HG02885 (cell line): ENCODE results near the gene GRIN3A.

Experiments
- ATAC-seq: cut with Tn5 transposase; IDR thresholded peaks from one replicate; pipeline ENCODE4 v1.9.1; 2021; ENCODE audit warnings: mild to moderate bottlenecking; ENCODE audit not compliant: unreplicated experiment, poor library complexity

Gene GRIN3A

DNA sequence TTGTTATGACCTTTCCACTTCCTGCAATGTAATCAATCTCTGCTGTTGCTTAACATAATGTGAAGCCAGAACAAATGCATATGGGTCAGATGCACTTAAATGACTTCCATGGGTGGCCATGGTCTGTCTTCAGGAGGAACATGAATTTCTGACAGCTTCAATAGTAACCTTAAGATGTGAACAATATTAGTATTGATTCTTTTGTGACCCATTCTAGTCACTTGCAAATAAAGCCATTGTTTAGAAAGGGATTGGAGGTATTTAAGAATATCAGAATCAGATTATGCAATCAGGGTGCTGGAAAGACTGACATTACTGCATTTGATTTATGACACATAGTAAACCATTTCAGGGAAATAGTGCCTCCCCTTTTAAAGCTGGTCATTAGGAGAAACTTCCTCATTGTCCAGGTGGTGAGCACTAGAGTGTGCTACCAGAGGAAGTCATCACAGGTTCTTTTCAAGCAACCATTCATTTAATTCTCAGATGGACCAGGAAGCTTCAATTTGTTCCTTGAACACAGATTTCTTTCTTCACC, 32.1 kb downstream of the GRIN3A start:
- no peak for ATAC-seq

- ATAC-seq = peak; percentile 79
Observed at GRCh38 chr9:101705135-101705661, 33.2 kb downstream of the GRIN3A start.

DNA sequence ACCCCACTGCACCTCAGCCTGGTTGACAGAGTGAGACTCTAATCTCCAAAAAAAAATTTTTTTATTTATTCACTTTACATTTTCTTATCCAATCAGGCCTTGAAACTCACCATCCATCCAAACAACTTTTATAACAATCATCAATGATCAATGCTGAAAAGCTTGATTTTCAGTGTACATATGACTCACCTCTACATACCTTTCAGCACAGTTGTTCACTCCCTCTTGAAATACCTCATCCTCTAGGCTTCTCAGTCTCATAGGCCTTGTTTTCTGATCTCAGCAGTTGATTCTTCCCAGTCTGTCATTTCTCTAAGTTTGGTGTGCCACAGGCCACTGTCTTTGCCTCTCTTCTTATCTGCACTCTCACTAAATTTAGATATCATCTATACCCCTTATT, 36.2 kb downstream of the GRIN3A start:
- no peak for ATAC-seq

DNA sequence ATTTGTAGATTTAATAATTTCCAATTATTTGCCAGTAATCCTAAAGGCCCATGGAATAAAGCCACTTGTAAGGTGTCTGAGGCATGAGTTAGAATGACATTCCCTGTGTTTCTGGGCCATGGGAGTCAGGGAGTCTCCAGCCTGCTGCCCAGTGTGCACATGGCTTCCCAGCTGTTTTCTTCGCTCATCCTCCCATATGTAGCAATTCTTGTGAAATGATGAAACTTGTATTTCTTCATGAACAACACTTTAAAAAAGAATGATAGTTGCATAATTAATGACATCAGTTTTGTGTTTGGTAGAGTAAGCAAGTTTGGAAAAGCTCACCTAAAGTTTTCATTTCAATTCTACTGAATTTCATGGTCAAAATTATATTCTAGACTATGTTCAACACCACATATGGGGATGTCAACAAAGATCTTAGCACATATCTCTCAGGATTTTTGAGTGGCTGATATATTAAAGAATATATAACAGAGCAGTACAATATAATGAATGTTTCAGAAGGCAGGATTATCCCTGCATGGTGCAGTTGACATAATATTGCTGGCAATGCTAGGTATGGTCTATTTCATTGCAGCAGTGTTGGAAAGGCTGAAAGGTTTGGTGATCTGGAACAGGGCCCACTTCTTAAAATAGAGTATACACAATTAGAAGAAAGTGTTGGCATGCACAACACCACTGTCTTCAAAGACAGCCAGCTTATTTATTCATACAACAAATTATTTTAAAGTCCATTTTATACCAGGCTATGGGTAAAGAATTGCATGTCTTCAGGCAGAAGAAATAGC, 44.7 kb downstream of the GRIN3A start:
- no peak for ATAC-seq

DNA sequence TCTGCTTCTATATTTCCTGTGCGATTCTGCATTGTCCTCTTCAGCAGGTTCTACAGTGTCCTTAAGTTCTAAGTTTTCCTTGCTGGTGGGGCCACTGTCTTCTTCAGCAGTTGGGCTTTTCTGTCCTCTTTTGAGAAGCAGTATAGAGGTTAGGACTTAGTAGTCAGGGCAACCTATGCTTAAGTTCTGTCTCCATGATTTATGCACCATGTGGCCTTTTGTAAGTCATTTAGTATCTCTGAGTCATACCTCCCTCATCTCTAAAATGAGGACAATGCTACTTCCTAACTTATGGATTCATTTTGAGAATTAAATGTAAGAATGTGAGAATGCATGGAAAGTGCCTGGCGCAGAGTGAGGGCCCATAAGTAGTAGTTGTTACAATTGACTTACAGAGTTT, 46.8 kb downstream of the GRIN3A start:
- ATAC-seq = no peak

DNA sequence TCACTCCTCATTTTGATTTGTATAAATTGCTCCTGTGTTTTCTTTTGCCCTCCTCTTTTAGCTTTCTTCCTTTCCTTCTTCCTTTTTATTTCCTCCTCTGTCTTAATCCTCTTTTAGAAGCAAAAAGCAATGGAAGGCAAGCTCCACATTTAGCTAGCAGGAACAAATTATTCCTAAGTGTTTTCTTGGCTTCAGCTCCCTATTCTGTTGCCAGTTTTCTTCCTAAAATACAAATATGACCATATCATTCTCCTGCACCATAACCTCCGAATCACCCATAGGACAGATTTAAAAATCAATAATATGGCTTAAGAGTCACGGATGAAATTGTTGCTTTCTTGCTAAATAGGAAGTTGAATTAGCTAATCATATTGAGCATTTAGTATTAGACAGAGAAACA, 49.4 kb downstream of the GRIN3A start:
- no peak for ATAC-seq

GRCh38 chr9:101684665-101685064, 53.8 kb downstream of the GRIN3A start:
- no peak for ATAC-seq

GRCh38 chr9:101683236-101683635, 55.2 kb downstream of the GRIN3A start:
- ATAC-seq = no peak

- ATAC-seq = no peak
Observed at GRCh38 chr9:101677861-101678260, 60.6 kb downstream of the GRIN3A start.

DNA sequence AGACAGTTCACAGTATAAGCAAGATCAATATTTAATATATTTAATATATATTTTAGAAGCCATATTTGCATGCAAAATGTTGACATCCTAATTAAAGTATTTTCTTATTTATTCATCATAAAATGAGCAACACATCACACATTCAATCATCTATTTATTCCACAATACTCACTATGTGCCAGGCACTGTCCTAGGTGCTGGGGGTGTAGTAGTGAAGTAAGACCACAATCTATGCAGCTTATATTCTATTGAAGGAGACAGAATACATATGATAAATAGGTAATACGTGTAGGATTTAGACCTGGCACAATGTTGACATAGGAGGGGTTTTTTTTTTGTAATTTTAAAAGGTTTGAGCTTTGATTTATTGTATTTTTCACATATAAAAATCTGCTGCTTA, 63.1 kb downstream of the GRIN3A start:
- ATAC-seq = no peak

- ATAC-seq = no peak
Observed at GRCh38 chr9:101674165-101674564, 64.3 kb downstream of the GRIN3A start.

GRCh38 chr9:101673642-101674041, 64.8 kb downstream of the GRIN3A start:
- ATAC-seq = no peak

DNA sequence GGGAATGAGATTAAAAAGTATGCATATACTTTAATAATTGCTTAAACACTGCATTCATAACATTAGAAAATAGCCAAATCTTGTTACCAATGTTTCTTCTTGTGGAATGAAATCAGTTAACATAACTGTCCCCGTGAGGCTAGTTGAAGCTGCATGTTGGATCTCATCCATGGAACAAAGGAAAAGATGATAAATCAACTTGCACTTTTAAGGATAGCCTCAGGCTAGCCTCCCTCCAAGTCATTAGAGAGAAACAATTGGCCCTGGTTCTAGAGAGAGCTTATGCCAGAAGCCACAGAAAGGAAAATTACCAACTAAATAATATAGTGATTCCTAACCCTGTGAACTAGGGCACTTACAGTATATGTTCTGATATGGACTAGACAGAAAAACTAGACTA, 66.9 kb downstream of the GRIN3A start:
- no peak for ATAC-seq

DNA sequence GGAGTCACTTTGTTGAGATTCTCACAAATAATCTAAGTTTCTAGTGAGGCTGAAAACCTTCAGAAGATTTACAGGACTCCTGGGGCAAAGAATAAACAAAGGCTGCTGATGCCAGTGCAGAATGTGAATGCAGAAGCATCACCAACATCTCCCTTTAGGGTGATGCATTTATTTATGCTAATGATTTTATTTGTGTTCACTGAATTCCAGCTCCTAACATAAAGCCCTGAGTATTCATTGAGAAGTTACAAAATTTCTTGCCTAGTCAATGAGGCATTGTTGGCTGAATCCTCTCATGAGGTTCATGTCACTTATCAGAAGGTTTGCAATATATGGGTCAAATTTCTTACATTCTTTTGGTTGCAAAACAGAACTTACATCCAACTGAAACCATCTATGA, 70.0 kb downstream of the GRIN3A start:
- ATAC-seq = no peak

- no peak for ATAC-seq
Observed at GRCh38 chr9:101664453-101664852, 74.0 kb downstream of the GRIN3A start.

- no peak for ATAC-seq
Observed at GRCh38 chr9:101652601-101653175, 85.8 kb downstream of the GRIN3A start.

GRCh38 chr9:101650142-101650541, 88.3 kb downstream of the GRIN3A start:
- ATAC-seq = peak; percentile 68

- ATAC-seq = no peak
Observed at GRCh38 chr9:101648493-101648892, 90.0 kb downstream of the GRIN3A start.

DNA sequence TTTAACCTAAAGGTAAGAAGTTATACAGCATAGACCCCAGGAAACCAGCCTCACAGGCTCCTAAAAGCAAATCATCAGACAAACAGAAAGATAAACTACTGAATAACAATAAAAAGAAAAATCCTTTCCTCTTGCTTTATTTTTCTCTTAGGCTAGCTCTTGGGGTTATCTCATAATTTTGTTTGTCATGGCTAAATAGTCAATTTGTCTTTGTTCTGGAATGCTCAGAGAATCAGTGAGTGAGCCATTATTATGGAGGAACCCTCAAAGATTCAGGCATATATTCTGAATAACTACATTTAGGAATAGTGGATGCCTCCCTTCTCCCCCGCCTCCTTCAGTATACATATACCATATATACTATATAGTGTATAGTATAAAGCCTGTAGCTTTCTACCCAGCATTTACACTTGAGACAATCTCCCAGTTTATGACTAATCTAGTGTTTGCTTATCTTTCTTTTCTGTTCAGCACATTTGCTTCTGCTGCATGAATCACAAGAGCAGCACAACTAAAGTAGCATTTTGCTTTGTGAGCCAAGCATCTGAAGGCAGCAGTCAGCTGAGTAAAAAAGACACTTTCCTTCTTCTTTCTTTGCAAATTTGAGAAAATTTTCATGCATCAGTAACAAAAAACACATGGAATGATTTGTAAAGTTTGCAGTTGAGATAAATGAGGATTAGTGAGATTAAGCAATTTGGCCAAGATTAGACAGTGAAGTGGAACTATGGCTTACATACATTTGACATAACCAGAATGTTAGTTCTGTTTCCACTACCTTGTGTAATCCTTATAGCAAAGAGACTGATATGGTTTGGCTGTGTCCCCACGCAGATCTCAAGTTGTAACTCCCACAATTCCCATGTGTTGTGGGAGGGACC, 98.4 kb downstream of the GRIN3A start:
- no peak for ATAC-seq

GRCh38 chr9:101639311-101639710, 99.1 kb downstream of the GRIN3A start:
- no peak for ATAC-seq

DNA sequence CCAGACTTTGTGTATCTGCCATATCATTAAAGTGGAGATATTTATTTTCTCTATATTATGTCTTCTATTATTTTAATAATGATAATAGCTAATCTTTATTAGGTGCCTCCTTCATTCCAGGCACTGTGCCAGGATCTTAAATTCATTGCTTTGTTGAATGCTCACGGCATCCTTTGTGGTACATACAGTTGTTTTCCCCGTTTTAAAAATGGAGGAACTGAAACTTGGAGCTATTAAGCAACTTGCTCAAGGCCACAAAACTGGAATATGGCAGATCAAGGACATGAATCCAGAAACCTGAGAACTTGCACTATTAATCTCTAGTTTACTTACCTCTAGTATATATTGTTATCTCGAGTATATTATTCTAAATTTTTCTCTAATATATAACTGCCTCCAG, 102.2 kb downstream of the GRIN3A start:
- no peak for ATAC-seq
